ENCODE results near the gene SNRPB2.

SNRPB2 gene

GRCh38 chr20:16740365-16741072, 10.7 kb downstream of the SNRPB2 start:
- no peak for DNase-seq

GRCh38 chr20:16744178-16744807, 14.5 kb downstream of the SNRPB2 start:
- DNase-seq: no peak

GRCh38 chr20:16745204-16745603, 15.4 kb downstream of the SNRPB2 start:
- no peak for DNase-seq

GRCh38 chr20:16747291-16747811, 17.5 kb downstream of the SNRPB2 start:
- peak; percentile 45 for DNase-seq

- no peak for DNase-seq
Observed at GRCh38 chr20:16748308-16748900, 18.6 kb downstream of the SNRPB2 start, which contains the start of gene OTOR. Gene OTOR, plus strand, starts transcription at chr20:16748358. Its CDS starts 44 bp downstream, at chr20:16748402.

GRCh38 chr20:16749573-16749972, 19.7 kb downstream of the SNRPB2 start:
- DNase-seq: no peak

- DNase-seq: no peak
Observed at GRCh38 chr20:16752082-16752481, 22.3 kb downstream of the SNRPB2 start.

GRCh38 chr20:16752901-16753300, 23.1 kb downstream of the SNRPB2 start:
- no peak for DNase-seq

- no peak for DNase-seq
Observed at GRCh38 chr20:16758454-16759180, 28.8 kb downstream of the SNRPB2 start.

GRCh38 chr20:16759181-16759563, 29.3 kb downstream of the SNRPB2 start:
- DNase-seq: no peak

GRCh38 chr20:16760431-16761304, 30.8 kb downstream of the SNRPB2 start:
- DNase-seq: no peak

- peak; percentile 72 for DNase-seq
Observed at GRCh38 chr20:16761305-16761829, 31.5 kb downstream of the SNRPB2 start.

GRCh38 chr20:16764560-16764959, 34.7 kb downstream of the SNRPB2 start:
- DNase-seq: no peak

GRCh38 chr20:16771213-16771612, 41.4 kb downstream of the SNRPB2 start:
- DNase-seq: no peak

GRCh38 chr20:16775961-16776360, 46.1 kb downstream of the SNRPB2 start:
- DNase-seq: no peak

GRCh38 chr20:16777126-16777525, 47.3 kb downstream of the SNRPB2 start:
- DNase-seq: no peak

- no peak for DNase-seq
Observed at GRCh38 chr20:16778159-16778558, 48.3 kb downstream of the SNRPB2 start.

GRCh38 chr20:16781496-16781895, 51.7 kb downstream of the SNRPB2 start:
- no peak for DNase-seq

- no peak for DNase-seq
Observed at GRCh38 chr20:16785226-16785625, 55.4 kb downstream of the SNRPB2 start.
